ENCODE data around the gene CTNNAL1. TPM values are rescaled to one million over a fixed set of nuclear protein-coding genes. Genes with fewer than 3 reads are reported as not detected.

Gene CTNNAL1
- total and polyA plus RNA-seq, 9 of the 15 experiments (the other 6 are each of a cell fraction or from before 2014, with no cell fraction given) = 23.2 to 78.0 (median 46.7) TPM

DNA sequence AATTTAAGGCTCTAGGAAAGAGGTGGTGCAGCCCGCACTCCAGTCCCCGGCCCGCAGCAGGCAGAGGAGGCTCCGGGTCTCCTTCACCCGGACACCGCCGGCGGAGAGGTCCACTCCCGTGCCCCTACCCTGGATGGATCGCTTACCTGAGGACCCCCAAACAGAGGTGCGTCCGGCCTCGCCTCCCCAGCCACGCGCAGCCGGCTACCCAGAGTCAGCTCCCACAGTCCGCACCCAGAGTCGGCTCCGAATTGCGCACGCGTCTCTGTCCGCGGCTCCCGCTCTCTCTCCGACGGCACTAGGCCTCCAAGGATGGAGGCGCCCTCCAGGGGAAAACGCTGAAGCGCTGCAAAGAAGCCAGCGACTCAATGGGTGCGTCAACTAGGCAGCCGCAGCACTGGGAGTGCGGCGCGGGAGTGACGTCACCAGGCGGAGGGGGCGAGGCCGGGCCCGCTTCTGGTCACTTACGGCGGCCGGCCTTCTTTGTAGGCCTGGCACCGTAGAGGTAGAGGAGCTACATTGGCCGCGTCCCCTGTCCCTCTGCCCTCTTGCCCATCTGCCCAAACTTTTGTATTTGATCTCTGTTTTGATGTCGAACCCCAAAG, 79.5 kb downstream of the CTNNAL1 start, which contains the start of gene ELP1 (continued):
- TF ChIP-seq CBX3 (IDR thresholded peaks at IDR 0.05; ENCODE audit: borderline replicate concordance in 1 of 2, low read length in 2 of 2) = peak in 1 of 2 experiments; percentile 81; a peak in 2 of 3 replicates
- TF ChIP-seq, protein P1, sequence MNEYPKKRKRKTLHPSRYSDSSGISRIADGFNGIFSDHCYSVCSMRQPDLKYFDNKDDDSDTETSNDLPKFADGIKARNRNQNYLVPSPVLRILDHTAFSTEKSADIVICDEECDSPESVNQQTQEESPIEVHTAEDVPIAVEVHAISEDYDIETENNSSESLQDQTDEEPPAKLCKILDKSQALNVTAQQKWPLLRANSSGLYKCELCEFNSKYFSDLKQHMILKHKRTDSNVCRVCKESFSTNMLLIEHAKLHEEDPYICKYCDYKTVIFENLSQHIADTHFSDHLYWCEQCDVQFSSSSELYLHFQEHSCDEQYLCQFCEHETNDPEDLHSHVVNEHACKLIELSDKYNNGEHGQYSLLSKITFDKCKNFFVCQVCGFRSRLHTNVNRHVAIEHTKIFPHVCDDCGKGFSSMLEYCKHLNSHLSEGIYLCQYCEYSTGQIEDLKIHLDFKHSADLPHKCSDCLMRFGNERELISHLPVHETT (CRISPR knock-in tag; conservative IDR thresholded peaks at IDR 0.05 in 1 of 2, IDR thresholded peaks at IDR 0.05 in 1 of 2) = peak in 1 of 2 experiments; percentile 84; a peak in 2 of 4 replicates
- TF ChIP-seq ZNF589 (CRISPR knock-in tag; IDR thresholded peaks at IDR 0.05; ENCODE audit: low read depth) = peak; percentile 78; the same call in 1 of the 2 replicates
- no peak for TF ChIP-seq CREBBP (IDR thresholded peaks at IDR 0.05; ENCODE audit: low read depth, low read length)
- TF ChIP-seq MTA1 (IDR thresholded peaks at IDR 0.05; ENCODE audit: borderline replicate concordance) = peak; percentile 97
- TF ChIP-seq, protein P2, sequence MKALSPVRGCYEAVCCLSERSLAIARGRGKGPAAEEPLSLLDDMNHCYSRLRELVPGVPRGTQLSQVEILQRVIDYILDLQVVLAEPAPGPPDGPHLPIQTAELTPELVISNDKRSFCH (CRISPR knock-in tag; IDR thresholded peaks at IDR 0.05) = no peak
- TF ChIP-seq, protein P2 (tag; IDR thresholded peaks at IDR 0.05) = peak; percentile 39; the same call in 1 of the 2 replicates
- TF ChIP-seq CAMTA2 (CRISPR knock-in tag; conservative IDR thresholded peaks at IDR 0.05) = no peak
- no peak for TF ChIP-seq ZC3H11A (IDR thresholded peaks at IDR 0.05; ENCODE audit: low read depth, low read length)
- TF ChIP-seq CBX5 (IDR thresholded peaks at IDR 0.05; ENCODE audit: borderline replicate concordance, low read depth) = peak; percentile 47; the same call in 1 of the 2 replicates
- TF ChIP-seq CEBPG (CRISPR knock-in tag; IDR thresholded peaks at IDR 0.05) = peak; percentile 32; the same call in 1 of the 2 replicates
- no peak for TF ChIP-seq CEBPG (tag; conservative IDR thresholded peaks at IDR 0.05 in 1 of 2, IDR thresholded peaks at IDR 0.05 in 1 of 2)
- no peak for TF ChIP-seq ZNF282 (CRISPR knock-in tag; IDR thresholded peaks at IDR 0.05)
- no peak; the same call in 1 of the 2 replicates for TF ChIP-seq CBX1 (IDR thresholded peaks at IDR 0.05; ENCODE audit: low read depth)
- TF ChIP-seq, protein P3, sequence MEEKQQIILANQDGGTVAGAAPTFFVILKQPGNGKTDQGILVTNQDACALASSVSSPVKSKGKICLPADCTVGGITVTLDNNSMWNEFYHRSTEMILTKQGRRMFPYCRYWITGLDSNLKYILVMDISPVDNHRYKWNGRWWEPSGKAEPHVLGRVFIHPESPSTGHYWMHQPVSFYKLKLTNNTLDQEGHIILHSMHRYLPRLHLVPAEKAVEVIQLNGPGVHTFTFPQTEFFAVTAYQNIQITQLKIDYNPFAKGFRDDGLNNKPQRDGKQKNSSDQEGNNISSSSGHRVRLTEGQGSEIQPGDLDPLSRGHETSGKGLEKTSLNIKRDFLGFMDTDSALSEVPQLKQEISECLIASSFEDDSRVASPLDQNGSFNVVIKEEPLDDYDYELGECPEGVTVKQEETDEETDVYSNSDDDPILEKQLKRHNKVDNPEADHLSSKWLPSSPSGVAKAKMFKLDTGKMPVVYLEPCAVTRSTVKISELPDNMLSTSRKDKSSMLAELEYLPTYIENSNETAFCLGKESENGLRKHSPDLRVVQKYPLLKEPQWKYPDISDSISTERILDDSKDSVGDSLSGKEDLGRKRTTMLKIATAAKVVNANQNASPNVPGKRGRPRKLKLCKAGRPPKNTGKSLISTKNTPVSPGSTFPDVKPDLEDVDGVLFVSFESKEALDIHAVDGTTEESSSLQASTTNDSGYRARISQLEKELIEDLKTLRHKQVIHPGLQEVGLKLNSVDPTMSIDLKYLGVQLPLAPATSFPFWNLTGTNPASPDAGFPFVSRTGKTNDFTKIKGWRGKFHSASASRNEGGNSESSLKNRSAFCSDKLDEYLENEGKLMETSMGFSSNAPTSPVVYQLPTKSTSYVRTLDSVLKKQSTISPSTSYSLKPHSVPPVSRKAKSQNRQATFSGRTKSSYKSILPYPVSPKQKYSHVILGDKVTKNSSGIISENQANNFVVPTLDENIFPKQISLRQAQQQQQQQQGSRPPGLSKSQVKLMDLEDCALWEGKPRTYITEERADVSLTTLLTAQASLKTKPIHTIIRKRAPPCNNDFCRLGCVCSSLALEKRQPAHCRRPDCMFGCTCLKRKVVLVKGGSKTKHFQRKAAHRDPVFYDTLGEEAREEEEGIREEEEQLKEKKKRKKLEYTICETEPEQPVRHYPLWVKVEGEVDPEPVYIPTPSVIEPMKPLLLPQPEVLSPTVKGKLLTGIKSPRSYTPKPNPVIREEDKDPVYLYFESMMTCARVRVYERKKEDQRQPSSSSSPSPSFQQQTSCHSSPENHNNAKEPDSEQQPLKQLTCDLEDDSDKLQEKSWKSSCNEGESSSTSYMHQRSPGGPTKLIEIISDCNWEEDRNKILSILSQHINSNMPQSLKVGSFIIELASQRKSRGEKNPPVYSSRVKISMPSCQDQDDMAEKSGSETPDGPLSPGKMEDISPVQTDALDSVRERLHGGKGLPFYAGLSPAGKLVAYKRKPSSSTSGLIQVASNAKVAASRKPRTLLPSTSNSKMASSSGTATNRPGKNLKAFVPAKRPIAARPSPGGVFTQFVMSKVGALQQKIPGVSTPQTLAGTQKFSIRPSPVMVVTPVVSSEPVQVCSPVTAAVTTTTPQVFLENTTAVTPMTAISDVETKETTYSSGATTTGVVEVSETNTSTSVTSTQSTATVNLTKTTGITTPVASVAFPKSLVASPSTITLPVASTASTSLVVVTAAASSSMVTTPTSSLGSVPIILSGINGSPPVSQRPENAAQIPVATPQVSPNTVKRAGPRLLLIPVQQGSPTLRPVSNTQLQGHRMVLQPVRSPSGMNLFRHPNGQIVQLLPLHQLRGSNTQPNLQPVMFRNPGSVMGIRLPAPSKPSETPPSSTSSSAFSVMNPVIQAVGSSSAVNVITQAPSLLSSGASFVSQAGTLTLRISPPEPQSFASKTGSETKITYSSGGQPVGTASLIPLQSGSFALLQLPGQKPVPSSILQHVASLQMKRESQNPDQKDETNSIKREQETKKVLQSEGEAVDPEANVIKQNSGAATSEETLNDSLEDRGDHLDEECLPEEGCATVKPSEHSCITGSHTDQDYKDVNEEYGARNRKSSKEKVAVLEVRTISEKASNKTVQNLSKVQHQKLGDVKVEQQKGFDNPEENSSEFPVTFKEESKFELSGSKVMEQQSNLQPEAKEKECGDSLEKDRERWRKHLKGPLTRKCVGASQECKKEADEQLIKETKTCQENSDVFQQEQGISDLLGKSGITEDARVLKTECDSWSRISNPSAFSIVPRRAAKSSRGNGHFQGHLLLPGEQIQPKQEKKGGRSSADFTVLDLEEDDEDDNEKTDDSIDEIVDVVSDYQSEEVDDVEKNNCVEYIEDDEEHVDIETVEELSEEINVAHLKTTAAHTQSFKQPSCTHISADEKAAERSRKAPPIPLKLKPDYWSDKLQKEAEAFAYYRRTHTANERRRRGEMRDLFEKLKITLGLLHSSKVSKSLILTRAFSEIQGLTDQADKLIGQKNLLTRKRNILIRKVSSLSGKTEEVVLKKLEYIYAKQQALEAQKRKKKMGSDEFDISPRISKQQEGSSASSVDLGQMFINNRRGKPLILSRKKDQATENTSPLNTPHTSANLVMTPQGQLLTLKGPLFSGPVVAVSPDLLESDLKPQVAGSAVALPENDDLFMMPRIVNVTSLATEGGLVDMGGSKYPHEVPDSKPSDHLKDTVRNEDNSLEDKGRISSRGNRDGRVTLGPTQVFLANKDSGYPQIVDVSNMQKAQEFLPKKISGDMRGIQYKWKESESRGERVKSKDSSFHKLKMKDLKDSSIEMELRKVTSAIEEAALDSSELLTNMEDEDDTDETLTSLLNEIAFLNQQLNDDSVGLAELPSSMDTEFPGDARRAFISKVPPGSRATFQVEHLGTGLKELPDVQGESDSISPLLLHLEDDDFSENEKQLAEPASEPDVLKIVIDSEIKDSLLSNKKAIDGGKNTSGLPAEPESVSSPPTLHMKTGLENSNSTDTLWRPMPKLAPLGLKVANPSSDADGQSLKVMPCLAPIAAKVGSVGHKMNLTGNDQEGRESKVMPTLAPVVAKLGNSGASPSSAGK (IDR thresholded peaks at IDR 0.05) = peak; percentile 85
